SU-DHL-6 (cell line): ENCODE data around the gene IL36B.

Experiments
- H2AFZ ChIP-seq: fragments of 200-600 bp; sonication (generic); 2 replicates; pipeline ENCODE4 v1.6.1; 2014; ENCODE audit warnings: low read depth, mild to moderate bottlenecking, moderate library complexity, mixed read lengths, antibody characterized with exemption, low read length; ENCODE audit not compliant: severe bottlenecking
- H3F3A ChIP-seq: fragments of 200-600 bp; shearing (Covaris generic); 2 replicates; pipeline ENCODE4 v1.6.0; 2016; ENCODE audit warnings: antibody characterized with exemption, mild to moderate bottlenecking; ENCODE audit not compliant: insufficient read depth
- H3K27ac ChIP-seq: fragments of 200-600 bp; sonication (generic); 2 replicates; pipeline ENCODE4 v1.5.1; 2016; ENCODE audit warnings: low read depth, mild to moderate bottlenecking, low read length, moderate library complexity, mixed read lengths
- H3K27me3 ChIP-seq: fragments of 200-600 bp; sonication (generic), shearing (Covaris generic); 2 replicates; pipeline ENCODE4 v1.6.0; 2014; ENCODE audit warnings: mild to moderate bottlenecking, low read length
- H3K36me3 ChIP-seq: fragments of 200-600 bp; sonication (generic); 2 replicates; pipeline ENCODE4 v1.6.1; 2014; ENCODE audit warnings: mild to moderate bottlenecking, low read length, mixed read lengths
- H3K4me2 ChIP-seq: fragments of 300-600, 200-600 bp; shearing (Covaris generic), sonication (generic); 2 replicates; pipeline ENCODE4 v1.6.0; 2014; ENCODE audit warnings: low read length, low read depth, mild to moderate bottlenecking; ENCODE audit not compliant: poor library complexity, severe bottlenecking
- H3K4me3 ChIP-seq: fragments of 200-600 bp; sonication (generic); 2 replicates; pipeline ENCODE4 v1.5.1; 2014; ENCODE audit warnings: antibody characterized with exemption, low read length, mild to moderate bottlenecking, mixed read lengths; ENCODE audit not compliant: insufficient read depth, poor library complexity, severe bottlenecking
- H3K79me2 ChIP-seq: fragments of 200-600 bp; sonication (generic); 2 replicates; pipeline ENCODE4 v1.6.1; 2014; ENCODE audit warnings: mild to moderate bottlenecking, low read length, moderate library complexity; ENCODE audit not compliant: insufficient read depth
- H3K9ac ChIP-seq: fragments of 200-600 bp; sonication (generic); 2 replicates; pipeline ENCODE4 v1.7.0; 2014; ENCODE audit warnings: mild to moderate bottlenecking, low read length
- H3K9me2 ChIP-seq: fragments of 200-600 bp; sonication (generic); replicated peaks from 2 replicates; pipeline ENCODE4 v1.6.1; 2014; ENCODE audit warnings: low read length; ENCODE audit not compliant: insufficient read depth
- H3K9me3 ChIP-seq: fragments of 200-600 bp; sonication (generic); 2 replicates; pipeline ENCODE4 v1.6.1; 2014; ENCODE audit warnings: low read length, mixed read lengths; ENCODE audit not compliant: insufficient read depth
- H4K20me1 ChIP-seq: fragments of 200-600 bp; sonication (generic); 2 replicates; pipeline ENCODE4 v1.6.1; 2014; ENCODE audit warnings: low read depth, mild to moderate bottlenecking, antibody characterized with exemption, low read length, moderate library complexity, mixed read lengths
- EZH2phosphoT487 ChIP-seq: fragments of 200-600 bp; sonication (generic), shearing (Covaris generic); conservative IDR thresholded peaks from 2 replicates; pipeline ENCODE4 v1.6.1; 2018; ENCODE audit warnings: mild to moderate bottlenecking, antibody characterized with exemption, low read length, moderate library complexity, mixed read lengths
- TF ChIP-seq, protein P1 (sequence below): fragments of 200-600 bp; sonication (generic); IDR thresholded peaks from one replicate; pipeline ENCODE4 v1.5.1; 2017; ENCODE audit warnings: antibody characterized with exemption, mild to moderate bottlenecking, low read length, moderate library complexity; ENCODE audit not compliant: insufficient read depth, poor library complexity, severe bottlenecking

Gene IL36B

DNA sequence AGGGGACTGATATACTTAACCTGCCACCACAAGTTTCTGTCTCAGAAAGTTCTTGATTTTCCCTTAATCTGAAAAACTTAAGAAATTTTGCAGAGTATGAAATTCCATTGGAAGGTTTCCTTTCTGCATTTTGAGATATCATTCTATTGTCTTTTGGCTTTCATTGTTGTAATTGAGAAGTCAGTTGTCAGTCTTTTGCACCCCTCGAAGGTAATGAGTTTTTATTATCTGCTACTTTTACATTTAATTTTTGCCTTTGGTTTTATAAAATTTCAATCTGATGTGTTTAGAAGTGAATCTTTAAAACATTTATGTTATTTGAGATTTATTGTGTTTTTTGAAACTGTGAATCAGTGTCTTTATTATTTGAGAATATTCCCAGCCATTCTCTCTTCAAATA lies 52.2 kb downstream of the IL36B start:
- H3K27me3 ChIP-seq, result no peaks in the 10 kb centered on the region
- H3K9ac ChIP-seq, result no peak overlapping the region
- H3K27ac ChIP-seq, result no peak overlapping the region
- no peak overlapping the region for H3K4me2 ChIP-seq
- H3K4me3 ChIP-seq, result no peak overlapping the region
- no peaks in the 10 kb centered on the region for H3K36me3 ChIP-seq
- peaks cover 10% of the 10 kb centered on the region for H3K9me3 ChIP-seq
- no peak for TF ChIP-seq EZH2phosphoT487
- TF ChIP-seq, protein P1, sequence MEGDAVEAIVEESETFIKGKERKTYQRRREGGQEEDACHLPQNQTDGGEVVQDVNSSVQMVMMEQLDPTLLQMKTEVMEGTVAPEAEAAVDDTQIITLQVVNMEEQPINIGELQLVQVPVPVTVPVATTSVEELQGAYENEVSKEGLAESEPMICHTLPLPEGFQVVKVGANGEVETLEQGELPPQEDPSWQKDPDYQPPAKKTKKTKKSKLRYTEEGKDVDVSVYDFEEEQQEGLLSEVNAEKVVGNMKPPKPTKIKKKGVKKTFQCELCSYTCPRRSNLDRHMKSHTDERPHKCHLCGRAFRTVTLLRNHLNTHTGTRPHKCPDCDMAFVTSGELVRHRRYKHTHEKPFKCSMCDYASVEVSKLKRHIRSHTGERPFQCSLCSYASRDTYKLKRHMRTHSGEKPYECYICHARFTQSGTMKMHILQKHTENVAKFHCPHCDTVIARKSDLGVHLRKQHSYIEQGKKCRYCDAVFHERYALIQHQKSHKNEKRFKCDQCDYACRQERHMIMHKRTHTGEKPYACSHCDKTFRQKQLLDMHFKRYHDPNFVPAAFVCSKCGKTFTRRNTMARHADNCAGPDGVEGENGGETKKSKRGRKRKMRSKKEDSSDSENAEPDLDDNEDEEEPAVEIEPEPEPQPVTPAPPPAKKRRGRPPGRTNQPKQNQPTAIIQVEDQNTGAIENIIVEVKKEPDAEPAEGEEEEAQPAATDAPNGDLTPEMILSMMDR, result no peak
- H2AFZ ChIP-seq, result no peak overlapping the region
- no peaks in the 10 kb centered on the region for H3F3A ChIP-seq
- no peaks in the 10 kb centered on the region for H4K20me1 ChIP-seq
- no peaks in the 10 kb centered on the region for H3K79me2 ChIP-seq
- no peaks in the 10 kb centered on the region for H3K9me2 ChIP-seq

DNA sequence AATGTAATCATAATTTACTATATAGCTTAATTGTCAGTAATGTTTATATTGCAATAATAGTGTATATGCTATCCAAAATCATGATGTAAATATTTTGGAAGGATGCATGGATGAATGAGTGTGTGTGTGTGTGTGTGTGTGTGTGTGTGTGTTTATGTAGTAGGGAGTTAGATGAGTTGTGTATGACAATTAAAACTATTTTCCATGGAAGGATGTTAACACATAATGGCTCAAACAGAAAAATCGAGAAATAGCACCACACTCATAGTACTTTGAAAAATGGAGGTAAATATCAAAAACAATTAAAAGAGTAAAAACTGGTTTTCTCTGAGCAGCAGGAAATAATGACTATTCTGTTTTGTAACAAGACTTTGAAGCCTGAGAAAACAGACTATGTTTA lies 55.5 kb downstream of the IL36B start:
- Histone ChIP-seq H3K4me3 (no peak overlapping the region), H3K27ac (no peak overlapping the region), H2AFZ (no peak overlapping the region), H3K79me2 (no peaks in the 10 kb centered on the region), H3K9me2 (no peaks in the 10 kb centered on the region), H3K27me3 (peaks cover 8% of the 10 kb centered on the region; the same call in 1 of the 2 replicates), H4K20me1 (no peaks in the 10 kb centered on the region), H3K36me3 (no peaks in the 10 kb centered on the region), H3K9ac (no peak overlapping the region), H3F3A (no peaks in the 10 kb centered on the region), H3K4me2 (no peak overlapping the region), H3K9me3 (peaks cover 10% of the 10 kb centered on the region)
- TF ChIP-seq, protein P1, result no peak
- TF ChIP-seq EZH2phosphoT487, result no peak

- no peaks in the 10 kb centered on the region for H4K20me1 ChIP-seq
- H3K4me2 ChIP-seq, result no peak overlapping the region
- H3F3A ChIP-seq, result no peaks in the 10 kb centered on the region
- peaks cover 8% of the 10 kb centered on the region; the same call in 1 of the 2 replicates for H3K27me3 ChIP-seq
- H3K9me2 ChIP-seq, result no peaks in the 10 kb centered on the region
- TF ChIP-seq EZH2phosphoT487, result no peak
- TF ChIP-seq, protein P1, result no peak
- H3K9ac ChIP-seq, result no peak overlapping the region
- H3K4me3 ChIP-seq, result no peak overlapping the region
- H3K9me3 ChIP-seq, result peaks cover 10% of the 10 kb centered on the region
- H3K79me2 ChIP-seq, result no peaks in the 10 kb centered on the region
- no peaks in the 10 kb centered on the region for H3K36me3 ChIP-seq
- H2AFZ ChIP-seq, result no peak overlapping the region
- no peak overlapping the region for H3K27ac ChIP-seq
Observed at GRCh38 chr2:112996635-112997034, 56.0 kb downstream of the IL36B start.
